ENCODE results near the gene RGS12.

RGS12 gene

GRCh38 chr4:3253808-3254207 lies 39.0 kb upstream of the RGS12 start:
- DNase-seq = no peak

DNA sequence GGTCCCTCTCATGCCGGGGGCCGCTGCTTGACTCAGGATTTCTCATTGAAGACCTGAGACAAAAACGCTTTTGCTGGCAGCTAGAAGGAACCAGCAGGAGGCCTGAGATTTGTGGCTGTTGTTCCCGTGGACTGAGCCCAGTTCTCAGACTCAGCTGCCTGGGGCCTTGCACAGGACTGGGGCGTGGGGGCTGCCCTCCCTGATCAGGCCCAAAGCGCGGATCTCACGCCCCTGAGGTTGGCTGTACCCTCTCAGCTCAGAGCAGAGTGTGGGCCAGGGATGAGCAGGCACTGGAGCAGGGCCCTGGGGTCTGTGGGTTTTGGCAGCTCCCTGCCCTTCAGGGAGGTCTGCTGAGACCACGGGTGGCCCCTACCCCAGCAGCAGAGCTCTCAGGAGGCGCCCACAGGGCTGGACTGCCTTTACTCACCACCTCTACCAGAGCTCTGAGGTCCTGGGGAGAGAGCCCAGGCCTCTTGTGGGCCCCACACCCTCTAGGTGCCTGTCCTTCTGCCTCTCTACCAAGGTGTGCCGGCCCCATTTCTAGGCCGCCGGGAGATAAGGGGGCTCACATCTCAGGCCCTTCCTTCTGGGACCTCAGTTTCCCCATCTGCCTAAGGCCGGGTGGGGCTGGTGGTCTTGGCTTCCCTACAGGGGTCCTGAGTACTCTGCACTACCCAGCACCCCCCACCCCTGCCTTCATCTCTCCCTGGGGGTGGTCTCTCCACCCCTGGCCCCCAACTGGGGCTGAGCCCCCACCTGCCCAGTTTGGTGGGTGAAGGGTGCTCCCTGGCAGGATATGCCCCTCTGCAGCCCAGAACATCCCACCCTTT lies 38.3 kb upstream of the RGS12 start:
- no peak for DNase-seq

GRCh38 chr4:3255611-3256186 lies 37.1 kb upstream of the RGS12 start:
- DNase-seq = no peak

DNA sequence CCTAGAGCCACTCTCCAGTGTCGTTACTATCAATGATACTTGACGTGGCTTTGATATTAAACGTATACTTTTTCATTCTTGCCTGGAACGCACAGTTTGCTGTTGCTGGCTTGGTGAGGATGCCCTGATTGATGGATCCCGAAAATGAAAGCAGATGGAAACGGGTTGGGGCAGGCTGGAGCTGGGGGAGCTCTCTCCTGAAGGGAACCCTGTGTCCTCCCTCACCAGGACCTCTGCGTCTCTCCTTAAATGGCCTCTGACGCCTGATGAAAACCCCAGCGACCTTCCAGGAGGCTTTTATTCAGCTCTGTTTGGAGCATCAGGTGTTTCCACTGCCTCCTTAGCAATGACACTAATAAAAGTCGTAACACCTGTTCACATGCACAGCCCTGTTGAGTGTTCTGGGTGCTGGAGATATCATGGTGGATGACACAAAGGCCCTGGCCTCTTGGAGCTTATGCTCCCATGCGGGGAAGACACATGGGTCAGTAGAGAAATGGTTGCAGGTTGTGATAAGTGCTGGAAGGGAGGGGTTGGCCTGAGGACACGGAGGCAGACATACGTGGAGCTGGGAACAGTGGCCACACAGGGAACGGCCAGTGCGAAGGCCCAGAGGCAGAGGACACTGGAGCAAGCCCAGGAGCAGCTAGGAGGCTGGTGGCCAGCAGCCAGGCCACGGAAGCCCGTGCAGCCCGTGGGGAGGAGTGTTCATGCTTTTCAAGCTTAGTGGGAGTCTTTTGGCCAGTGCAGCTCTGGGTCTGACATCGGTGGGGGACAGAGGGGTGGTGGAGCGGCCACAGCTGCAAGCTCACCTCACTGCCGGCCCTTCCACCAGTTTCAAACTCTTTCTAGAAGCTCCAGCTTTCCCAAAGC lies 36.4 kb upstream of the RGS12 start:
- DNase-seq = no peak

DNA sequence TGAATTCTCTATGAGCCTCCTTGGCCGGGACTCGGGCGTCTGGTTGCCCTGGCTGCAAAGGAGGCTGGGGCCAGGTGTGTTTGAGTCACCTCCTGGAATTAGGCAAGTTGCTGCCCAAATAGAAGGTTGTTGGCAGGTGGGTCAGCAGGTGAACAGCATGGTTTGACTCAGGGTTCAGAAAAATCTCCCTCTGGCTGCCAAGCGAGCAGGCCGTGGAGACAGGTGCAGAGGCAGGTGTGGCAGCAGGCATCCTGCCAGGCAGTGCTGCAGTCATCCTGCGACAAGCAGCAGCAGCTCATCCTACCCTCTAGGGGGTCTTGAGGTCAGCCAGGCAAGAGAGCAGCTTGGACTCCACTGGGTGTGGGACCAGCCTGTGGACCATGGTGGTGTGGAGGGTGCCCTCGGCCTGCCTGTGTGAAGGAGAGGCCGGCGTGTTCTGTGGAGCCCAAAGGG lies 35.7 kb upstream of the RGS12 start:
- DNase-seq = peak; percentile 27

- DNase-seq = no peak
Observed at GRCh38 chr4:3257556-3258482, 35.0 kb upstream of the RGS12 start.

DNA sequence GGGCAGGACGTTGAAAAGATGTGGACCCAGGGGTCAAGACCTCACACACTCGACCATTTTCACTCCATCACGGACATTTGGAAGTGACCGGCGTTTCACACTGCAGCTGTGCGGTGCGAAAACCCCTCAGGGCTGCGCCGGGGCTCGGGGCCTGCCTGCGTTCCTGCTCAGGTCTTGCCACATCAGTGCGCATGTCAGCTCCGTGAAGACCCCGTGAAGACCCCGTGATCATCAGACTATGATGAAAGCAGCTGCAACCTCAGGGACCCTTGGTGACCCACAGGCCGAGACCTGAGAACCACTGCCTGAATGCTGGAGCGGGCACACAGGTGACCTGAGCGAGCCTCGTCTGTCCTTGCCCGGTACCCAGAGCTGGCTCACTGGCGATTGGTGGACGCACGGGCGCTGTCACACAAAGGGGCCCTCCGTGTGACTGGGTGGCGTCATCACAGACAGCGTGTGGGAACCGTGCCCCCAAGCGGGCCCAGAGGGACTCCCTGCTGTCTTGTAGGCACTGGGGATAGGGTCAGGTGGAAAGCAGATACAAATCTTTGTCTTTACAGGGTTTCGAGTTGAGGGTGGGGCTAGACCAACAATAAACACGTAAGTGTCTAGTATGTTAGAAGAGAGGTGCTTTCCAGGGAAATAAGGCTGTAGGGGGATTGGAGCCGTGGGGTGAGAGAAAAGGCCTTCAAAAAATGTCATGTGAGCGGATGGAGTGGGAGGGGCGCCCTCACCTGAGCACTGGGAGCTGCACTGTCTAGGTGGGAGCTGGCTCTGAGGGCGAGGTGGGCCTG lies 31.2 kb upstream of the RGS12 start:
- no peak for DNase-seq

- DNase-seq = no peak
Observed at GRCh38 chr4:3262208-3263052, 30.4 kb upstream of the RGS12 start.

DNA sequence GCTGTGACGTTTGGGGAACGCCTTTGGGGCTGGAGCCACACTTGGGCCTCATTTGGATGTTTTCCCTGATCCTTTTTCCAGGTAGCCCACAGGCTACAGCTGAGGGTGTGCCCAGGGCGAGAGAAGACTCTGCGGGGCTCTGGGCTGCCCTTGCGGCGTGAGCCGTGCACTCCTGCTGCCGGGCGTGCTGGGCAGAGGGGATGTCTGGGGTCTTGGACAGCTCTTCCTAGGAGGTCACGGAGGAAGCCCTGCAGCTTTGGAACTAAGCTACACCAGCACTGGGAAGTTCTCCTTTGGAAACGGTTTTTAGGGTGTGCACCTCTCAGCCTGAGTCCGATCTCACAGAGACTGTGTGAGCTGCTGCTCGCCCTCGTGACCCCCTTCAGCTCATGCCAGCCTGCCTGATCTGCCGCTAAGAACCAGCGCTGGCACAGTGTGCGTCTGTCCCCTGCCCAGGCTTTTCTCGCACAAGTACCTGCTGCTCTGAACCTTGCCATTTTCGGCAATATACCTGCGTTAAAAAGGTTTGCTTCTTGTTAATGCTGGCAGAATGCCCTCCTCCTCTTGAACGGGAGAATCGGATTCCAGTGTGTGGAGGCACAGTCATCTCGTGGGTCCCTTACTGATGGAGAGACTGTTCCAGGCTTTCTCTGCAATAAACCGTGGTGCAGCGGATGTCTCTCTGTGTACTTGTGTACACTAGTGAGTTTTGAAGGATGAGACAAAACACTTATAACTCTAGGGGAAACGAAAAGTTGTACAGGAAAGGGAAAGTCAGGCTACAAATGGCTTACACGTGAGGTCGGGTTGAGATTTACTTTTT lies 29.6 kb upstream of the RGS12 start:
- DNase-seq = no peak

DNA sequence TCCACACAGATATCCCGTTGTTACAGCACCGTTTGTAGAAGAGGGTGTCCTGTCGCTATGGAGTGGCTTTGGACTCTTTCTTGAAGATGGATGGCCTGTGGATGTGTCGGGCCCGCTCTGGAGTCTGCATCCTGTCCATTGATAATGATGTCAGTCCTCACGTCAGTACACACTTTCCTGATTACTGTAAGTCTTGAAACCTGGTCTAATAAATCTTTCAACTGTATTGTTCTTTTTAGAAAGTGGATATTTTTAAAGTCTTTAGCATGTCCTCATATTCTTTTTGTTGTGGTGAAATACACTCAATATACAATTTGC lies 29.0 kb upstream of the RGS12 start:
- no peak for DNase-seq

GRCh38 chr4:3266076-3266475 lies 26.7 kb upstream of the RGS12 start:
- no peak for DNase-seq

- DNase-seq = no peak
Observed at GRCh38 chr4:3267576-3268394, 25.0 kb upstream of the RGS12 start.

DNA sequence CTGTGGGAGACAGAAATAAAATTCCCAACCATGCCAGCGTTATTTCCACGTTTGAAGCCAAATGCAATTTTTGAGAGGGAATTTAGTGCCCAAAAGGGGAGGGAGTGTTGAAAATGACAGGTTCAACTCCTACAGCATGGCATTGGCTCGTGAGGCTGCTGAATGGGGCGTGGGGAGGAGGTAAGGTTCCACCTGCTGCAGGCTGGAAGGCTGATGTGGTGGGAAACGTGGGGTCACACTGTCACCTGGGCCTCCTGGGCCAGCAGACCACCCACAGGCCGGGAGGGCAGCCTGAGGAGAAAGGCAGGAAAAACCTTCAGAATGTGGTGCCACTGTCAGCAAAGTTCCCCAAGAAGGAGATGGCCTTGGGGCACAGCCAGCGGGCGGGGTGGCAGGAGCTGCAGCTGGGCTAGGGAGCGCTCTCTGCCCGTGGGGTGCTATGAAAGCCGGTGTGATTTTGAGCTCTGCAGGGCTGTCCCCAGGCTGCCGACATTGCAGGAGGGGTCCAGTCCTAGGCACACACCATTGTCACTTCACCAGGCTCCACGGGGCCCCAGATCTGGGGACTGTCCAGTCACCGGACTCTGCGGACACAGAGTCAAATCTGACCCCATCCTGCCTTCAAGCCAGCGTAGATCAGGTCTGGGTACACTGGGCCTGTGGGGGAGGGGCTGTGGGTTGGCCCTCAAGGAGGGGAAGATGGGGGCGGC lies 24.3 kb upstream of the RGS12 start:
- DNase-seq = no peak

DNA sequence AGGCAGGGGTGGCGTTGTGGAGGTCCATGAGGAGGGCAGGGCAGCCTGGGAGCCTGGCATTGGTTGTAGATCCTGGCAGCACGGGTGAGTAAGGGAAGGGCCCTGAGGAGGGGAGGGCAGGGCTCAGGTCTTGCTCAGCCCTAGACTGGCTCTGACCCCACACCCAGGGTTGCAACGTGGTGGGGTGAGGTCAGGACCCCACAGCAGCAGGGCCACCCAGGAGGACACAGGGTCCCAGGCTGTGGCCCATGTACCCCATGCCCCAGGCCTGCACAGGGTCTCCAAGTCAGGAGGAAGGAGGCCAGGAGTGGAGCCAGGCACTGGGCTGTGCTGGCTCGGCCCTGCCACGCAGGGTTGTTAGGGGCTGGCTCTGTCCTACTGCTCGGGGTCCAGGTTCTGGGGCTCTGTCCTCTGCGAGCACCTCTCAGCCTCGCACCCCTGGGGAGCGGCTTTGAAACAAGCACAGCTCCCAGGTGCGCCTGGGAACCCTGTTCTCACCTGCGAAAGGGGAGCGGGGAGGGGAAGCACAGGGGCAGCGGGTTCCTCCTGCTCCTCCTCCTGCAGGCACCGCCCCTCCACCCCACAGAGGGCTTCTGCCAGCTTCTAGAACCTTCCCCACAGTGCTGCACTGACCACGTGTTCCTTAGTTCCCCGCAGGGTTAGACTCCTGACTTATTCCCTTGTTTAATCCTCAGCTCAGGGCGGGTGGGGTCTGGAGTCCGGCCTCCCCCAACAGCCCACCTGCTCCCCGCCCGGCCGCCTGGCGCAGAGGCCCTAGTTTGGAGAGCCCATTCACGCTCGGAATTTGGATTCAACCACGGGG lies 23.5 kb upstream of the RGS12 start:
- DNase-seq = no peak

- DNase-seq = no peak
Observed at GRCh38 chr4:3269991-3270611, 22.7 kb upstream of the RGS12 start.

DNA sequence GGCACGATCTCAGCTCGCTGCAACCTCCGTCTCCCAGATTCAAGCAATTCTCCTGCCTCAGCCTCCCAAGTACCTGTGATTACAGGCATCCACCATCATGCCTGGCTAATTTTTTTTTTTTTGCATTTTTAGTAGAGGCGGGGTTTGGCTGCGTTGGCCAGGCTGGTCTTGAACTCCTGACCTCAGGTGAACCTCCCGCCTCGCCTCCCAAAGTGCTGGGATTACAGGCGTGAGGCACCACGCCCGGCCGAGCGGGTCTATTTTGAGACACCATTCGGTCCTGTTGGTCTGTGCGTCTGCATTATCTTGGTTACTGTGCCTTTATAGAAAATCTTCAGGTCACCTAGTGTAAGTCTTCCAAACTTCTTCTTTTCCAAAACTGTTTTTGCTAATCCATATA lies 21.7 kb upstream of the RGS12 start:
- DNase-seq = no peak

GRCh38 chr4:3276986-3277385 lies 15.8 kb upstream of the RGS12 start:
- no peak for DNase-seq

All from NCI-H2081 treated with DMSO at 0.1 percent for 48 hours (cell line).